ENCODE results near the gene GZMH.

GZMH gene

DNA sequence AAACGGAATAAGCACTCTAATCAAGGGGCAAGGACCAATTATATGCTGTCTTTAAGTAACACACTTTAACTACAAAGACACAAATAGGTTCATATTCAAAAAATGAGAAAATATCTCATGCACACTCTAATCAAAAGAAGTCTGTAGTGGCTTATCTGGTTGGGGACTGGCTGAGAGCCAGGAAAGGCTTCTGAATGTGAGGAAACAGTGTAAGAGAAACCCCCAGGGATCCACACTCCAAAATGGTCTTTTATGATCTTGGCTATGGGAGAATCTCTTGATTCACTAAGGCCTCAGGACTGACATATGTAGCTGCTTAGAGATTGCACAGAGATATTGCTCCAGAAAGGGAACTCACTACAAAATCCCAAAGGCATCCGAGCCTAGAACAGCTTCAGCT, 43.7 kb downstream of the GZMH start:
- H3K4me1 ChIP-seq (ENCODE audit: insufficient read depth, poor library complexity, severe bottlenecking) = no peaks in the 10 kb centered on the region
- H3K27me3 ChIP-seq (ENCODE audit: insufficient read depth, poor library complexity, severe bottlenecking) = no peaks in the 10 kb centered on the region
- ATAC-seq (ENCODE audit: low read depth) (no peak), DNase-seq (ENCODE audit: low spot score) (no peak)
- no peaks in the 10 kb centered on the region for H3K36me3 ChIP-seq (ENCODE audit: low read depth)
- H3K27ac ChIP-seq (ENCODE audit: poor library complexity, severe bottlenecking) = no peak overlapping the region
- no peak for TF ChIP-seq CTCF (IDR thresholded peaks at IDR 0.05; ENCODE audit: poor library complexity, severe bottlenecking)
- peaks cover 8% of the 10 kb centered on the region for H3K9me3 ChIP-seq (ENCODE audit: severe bottlenecking)
- H3K4me3 ChIP-seq (ENCODE audit: severe bottlenecking) = no peak overlapping the region

DNA sequence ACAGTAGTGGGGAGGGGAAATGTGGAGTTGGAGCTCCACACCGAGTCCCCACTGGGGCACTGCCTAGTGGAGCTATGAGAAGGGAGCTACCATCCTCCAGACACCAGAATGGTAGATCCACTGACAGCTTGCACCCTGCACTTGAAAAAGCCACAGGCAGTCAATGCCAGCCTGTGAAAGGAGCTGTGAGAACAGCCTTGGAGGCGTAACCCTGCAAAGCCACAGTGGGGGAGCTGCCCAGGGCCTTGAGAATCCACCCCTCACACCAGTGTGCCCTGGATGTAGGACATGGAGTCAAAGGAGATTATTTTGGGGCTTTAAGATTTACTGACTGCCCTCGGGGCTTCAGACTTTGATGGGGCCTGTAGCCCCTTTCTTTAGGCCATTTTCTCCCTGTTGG, 46.0 kb downstream of the GZMH start:
- Histone ChIP-seq H3K27me3 (ENCODE audit: insufficient read depth, poor library complexity, severe bottlenecking) (no peaks in the 10 kb centered on the region), H3K9me3 (ENCODE audit: severe bottlenecking) (peaks cover 8% of the 10 kb centered on the region), H3K27ac (ENCODE audit: poor library complexity, severe bottlenecking) (no peak overlapping the region), H3K4me1 (ENCODE audit: insufficient read depth, poor library complexity, severe bottlenecking) (no peaks in the 10 kb centered on the region), H3K36me3 (ENCODE audit: low read depth) (no peaks in the 10 kb centered on the region), H3K4me3 (ENCODE audit: severe bottlenecking) (no peak overlapping the region)
- DNase-seq (ENCODE audit: low spot score) (no peak), ATAC-seq (ENCODE audit: low read depth) (no peak)
- TF ChIP-seq CTCF (IDR thresholded peaks at IDR 0.05; ENCODE audit: poor library complexity, severe bottlenecking) = no peak

DNA sequence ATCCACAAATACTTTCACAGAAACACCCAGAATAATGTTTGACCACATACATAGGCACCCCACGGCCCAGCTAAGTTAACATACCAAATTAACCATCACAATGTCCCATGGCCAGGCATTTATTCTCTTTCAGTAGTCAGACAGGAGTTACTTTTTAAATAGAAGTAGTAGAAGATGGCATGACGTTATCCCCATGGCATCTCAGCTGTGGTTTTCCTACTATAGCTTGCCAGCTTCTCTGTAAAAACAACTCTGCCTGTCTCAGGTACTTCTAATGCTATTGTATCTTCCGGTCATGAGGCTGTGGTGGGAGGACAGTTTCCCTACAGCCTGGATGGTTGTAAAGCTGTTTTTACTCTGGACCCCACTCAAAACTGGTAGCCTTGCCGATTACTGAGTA, 52.7 kb downstream of the GZMH start:
- H3K4me1 ChIP-seq (ENCODE audit: insufficient read depth, poor library complexity, severe bottlenecking) = peaks cover 4% of the 10 kb centered on the region
- H3K27me3 ChIP-seq (ENCODE audit: insufficient read depth, poor library complexity, severe bottlenecking) = no peaks in the 10 kb centered on the region
- DNase-seq (ENCODE audit: low spot score) (no peak), ATAC-seq (ENCODE audit: low read depth) (peak; percentile 98)
- TF ChIP-seq CTCF (IDR thresholded peaks at IDR 0.05; ENCODE audit: poor library complexity, severe bottlenecking) = no peak
- H3K27ac ChIP-seq (ENCODE audit: poor library complexity, severe bottlenecking) = peak overlapping the region; percentile 33
- no peaks in the 10 kb centered on the region for H3K9me3 ChIP-seq (ENCODE audit: severe bottlenecking)
- H3K4me3 ChIP-seq (ENCODE audit: severe bottlenecking) = no peak overlapping the region
- no peaks in the 10 kb centered on the region for H3K36me3 ChIP-seq (ENCODE audit: low read depth)

Data from RWPE2 (cell line).